HG03025 (cell line): ENCODE data around the gene FAM169A.
"Not testable (repeated sequence)": the region's sequence is repeated elsewhere in the genome, so short reads cannot be mapped to it uniquely, and the experiment has no call there.

Source experiments
- ATAC-seq: cut with Tn5 transposase; IDR thresholded peaks from one replicate; pipeline ENCODE4 v1.9.1; 2021; ENCODE audit warnings: mild to moderate bottlenecking, moderate library complexity; ENCODE audit not compliant: unreplicated experiment, low FRiP score

FAM169A gene

DNA sequence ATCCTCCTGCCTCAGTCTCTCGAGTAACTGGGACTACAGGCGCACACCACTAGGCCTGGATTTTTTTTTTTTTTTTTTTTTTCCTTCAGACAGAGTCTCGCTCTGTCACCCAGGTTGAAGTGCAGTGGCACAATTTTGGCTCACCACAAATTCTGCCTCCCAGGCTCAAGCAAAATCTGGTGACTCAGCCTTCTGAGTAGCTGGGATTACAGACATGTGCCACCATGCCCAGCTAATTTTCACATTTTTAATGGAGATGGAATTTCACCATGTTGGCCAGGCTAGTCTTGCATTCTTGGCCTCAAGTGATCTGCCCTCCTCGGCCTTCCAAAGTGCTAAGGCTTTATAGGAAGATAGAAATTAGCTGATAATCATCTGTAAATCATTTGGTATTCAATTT, 55.3 kb downstream of the FAM169A start:
- no peak for ATAC-seq

DNA sequence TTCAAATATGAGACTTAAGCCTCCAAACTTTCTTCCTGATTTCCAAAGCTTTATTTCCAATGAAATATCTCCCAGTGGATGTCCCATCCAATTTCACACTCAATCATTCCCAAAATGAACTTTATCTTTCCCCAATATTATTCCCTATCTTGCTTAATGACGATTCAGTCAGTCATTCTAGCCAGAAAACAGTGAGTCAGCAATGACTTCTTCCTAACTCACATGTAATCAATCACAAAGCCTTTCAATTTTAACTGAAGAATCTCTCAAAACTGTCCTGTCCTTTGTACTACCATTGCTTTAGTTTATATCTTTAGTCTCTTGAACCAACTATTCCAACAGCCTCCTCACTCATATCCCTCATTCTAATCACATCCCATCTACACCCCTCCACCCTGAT, 64.2 kb downstream of the FAM169A start:
- ATAC-seq = no peak

DNA sequence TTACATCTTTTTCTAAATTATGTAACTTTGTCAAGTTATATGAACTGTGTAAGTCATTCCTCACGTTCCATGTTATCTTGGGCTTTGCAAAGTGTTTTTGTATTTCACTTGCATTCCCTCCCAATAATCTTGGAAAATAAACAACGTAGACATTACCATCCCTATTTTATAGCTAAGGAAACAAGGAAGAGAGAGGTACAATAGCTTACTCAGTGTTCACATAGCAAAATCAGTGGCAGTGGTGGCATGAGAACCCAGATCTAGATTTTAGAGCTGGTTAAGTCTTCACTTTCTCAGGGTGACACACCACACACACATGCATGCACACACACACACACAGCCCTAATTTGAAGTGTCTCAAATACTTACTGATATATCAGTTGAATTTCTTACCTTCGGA, 65.0 kb downstream of the FAM169A start:
- no peak for ATAC-seq

DNA sequence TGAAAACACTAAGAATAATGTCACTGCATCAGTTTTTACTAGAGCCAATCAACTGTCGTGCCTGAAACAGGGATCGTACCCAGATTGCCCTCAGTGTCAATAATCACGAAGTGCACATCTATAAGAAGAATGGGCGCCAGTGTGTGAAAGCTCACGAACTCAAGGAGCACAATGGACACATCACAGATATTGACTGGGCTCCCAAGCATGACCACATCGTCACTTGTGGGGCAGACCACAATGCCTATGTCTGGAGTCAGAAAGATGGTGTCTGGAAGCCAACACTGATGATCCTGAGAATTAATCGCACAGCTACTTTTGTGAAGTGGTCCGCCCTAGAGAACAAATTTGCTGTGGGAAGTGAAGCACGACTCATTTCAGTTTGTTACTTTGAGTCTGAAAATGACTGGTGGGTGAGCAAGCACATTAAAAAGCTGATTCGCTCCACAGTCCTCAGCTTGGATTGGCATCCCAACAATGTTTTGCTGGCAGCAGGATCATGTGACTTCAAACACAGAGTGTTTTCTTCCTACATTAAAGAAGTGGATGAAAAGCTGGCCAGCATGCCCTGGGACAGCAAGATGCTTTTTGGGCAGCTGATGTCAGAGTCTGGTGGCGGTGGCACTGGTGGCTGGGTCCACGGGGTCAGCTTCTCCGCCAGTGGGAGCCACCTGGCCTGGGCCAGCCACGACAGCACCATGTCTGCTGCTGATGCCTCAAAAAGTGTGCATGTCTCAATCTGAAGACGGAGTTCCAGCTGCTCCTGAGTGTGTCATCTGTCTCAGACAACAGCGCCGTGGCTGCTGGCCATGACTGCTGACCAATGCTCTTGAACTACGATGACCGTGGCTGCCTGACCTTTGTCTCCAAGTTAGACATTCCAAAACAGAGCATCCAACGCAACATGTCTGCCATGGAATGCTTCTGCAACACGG, 66.9 kb downstream of the FAM169A start:
- ATAC-seq = no peak

DNA sequence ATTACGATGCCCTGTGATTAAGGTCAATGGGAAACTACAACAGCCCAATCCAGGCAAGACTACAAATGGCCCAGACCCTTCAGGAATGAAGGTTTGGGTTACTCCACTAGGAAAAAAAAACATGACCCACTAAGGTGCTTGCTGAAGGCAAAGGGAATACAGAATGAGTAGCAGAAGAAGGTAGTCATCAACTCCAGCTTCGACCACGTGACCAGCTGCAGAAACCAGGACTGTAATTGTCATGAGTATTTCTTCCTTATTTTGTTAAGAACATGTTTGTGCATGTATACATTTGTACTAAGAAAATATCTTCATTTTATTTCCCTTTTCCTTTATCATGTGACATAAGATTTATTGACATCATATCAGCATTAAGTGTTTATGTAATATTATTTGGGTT, 74.5 kb downstream of the FAM169A start:
- not testable (repeated sequence) for ATAC-seq

DNA sequence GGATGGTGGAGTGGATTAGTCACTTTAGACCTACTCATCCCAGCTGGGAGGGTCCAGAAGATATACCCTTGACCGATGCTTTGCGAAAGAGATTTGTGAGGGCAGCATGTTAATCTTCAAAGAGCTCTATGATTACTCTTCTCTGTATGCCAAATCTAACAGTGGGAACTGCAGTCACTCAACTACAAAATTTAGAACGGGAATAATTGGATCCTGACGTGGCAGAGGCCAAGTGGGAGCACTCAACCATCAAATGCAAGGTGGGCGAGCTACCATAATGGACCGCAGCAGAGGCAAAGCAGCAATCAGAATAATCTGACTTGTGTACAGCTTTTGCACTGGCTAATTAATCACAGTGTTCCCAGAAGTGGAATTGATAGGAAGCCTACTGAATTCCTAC, 78.8 kb downstream of the FAM169A start:
- ATAC-seq = no peak

DNA sequence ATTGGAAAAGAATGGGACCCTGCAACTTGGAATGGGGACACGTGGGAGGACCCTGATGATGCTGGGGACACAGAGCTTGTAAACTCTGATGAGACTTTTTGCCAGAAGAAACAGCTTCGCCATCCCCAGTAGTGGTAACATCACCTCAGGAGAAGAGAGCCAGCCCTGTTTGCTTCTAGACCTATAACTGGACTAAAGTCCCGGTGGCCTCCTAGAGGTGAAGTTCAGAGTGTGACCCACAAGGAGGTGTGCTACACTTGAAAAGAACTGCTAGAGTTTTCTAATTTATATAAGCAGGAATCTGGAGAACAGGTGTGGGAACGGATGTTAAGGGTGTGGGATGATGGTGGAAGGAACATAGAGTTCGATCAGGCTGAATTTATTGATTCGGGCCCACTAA, 79.3 kb downstream of the FAM169A start:
- no peak for ATAC-seq

DNA sequence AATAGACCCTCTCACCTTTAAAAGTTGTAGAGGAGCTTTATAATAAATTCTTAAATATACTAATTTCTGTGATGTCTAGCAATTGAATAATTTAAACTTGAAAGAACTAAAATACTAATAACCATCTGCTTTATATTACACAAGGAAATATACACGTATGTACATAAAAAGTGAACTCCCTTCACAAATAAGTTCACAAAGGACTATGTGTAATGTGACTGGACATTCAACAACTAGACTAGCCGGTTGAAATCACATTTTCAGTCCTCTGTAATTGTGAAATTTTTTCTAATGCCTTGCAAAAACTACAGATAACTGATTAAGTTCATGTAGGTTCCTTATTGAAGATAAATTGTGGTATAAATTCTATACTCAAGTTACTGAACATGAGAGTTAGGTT, 87.6 kb downstream of the FAM169A start:
- no peak for ATAC-seq

DNA sequence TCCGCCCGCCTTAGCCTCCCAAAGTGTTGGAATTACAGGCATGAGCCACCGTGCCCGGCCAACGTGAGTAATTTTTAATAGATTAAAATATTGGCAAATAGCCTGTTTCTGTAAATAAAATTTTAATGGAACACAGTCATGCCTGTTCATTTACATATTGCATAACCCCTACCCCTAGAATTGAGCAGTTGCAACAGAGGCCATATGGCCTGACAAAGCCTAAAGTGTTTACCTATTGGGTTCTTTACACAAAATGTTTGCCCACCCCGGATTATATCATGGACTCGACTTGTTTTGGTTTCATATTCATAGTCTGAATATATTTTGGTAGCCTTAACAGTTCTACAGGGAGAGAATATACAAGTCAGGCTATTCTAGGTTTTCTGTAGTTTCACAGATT, 93.8 kb downstream of the FAM169A start:
- no peak for ATAC-seq

DNA sequence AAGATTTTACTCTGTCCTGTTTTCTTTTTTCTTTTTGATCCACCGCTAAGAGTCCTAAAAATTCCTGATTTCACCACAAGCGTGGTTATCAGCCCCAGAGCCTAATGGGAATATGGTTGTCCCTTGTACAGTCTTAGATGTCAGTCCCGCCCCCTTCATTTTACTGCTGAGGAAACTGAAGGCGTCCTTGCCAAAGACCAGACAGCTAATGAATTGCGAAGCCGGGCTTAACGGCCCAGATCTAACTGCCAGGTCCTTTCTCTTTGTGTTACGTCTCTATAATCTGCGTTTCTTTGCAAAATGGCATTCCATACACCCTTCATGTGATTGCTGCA, 98.6 kb downstream of the FAM169A start:
- peak; percentile 24 for ATAC-seq

DNA sequence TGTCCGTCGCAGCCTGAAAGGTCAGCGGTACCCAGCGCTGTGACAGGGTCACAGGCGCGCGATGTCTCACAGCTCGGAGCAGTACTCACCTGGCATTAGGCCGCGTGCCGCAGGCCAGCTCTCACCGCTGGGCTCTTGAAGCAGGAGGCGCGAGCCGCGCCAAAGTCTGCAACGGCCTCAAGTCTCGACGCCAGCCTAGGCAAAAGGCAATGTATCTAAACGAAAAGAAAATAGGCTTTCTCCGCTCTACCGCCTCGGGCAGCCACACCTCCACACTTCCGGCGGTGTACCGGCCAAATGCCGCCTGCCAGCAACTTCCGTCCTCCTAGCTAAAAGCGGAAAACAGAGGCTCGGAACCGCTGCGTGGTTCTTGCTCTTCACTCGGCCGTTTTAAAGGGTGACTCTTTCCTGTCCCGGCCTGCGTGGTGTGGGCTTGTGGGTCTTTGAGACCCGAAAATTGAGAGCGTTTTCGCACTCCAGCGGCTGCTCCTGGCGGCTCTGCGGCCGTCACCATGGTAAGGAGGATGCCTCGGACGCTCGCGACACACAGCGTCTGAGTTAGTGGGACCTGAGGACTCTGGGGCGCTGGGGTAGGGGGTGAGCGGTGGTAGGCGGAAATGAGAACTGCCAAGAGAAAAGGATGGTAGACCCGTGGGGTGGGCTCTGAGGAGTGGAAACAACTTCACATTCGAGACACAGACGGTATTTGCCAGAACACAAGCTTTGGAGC, 99.2 kb downstream of the FAM169A start, which contains the start of the genes GFM2 and NSA2:
Gene GFM2 (minus strand): TSS at position 269 of the 730 bp plus-strand sequence. CDS start 3,375 bp downstream, outside the sequence.
Gene NSA2 (plus strand): TSS at position 401 of the 730 bp plus-strand sequence. CDS start 112 bp downstream, at position 513.
- ATAC-seq = peak; percentile 81

DNA sequence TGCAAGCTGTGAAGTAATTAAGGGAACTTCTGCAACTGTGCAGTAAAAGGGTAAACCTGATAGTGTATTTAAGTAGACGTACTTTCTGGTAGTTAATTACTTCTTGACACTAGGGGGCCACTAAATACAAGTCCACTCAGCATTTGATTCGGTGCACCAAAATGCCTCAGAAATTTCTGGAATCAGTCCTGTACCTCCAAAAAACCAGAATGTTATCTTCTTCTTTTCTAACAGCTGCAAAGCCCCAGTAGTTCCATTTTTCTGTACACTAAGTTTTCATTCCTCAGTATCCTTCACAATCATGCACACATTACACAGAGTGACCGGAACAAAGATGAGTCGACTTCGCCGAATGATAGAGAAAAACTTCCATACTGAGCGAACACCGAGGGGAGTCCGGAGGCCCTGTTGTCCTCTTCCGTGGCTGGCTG, 99.8 kb downstream of the FAM169A start:
- peak; percentile 41 for ATAC-seq

DNA sequence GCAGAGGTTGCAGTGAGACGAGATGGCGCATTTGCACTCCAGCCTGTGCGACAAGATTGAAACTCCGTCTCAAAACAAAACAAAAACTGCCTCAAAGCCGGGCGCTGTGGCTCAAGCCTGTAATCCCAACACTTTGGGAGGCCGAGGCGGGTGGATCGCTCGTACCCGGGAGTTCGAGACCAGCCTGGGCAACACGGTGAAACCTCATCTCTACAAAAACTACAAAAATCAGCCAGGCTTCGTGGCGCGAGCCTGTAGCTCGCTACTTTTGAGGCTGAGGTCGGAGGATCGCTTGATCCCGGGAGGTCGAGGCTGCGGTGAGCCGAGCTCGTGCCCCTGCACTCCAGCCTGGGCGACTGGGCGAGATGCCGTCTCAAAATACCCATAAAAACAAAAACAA, 100.3 kb downstream of the FAM169A start:
- no peak for ATAC-seq

DNA sequence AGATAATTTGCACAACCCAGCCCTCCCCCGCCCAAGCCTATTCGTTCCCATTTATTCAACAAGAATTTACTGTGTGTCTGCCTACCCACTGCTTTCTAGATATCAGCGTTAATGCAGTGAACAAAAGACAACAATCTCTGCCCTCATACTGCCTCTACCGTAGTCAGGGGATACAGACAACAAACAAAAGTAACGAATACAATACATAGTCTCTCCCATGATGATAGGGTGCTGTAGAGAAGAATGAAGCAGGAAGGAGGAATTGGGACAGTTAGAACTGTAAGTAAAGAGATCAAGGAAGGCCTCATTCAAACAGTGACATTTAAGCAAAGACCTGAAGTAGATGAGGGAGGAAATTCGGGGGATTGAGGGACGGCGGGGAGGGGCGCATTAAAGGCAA, 101.0 kb downstream of the FAM169A start:
- ATAC-seq = no peak

DNA sequence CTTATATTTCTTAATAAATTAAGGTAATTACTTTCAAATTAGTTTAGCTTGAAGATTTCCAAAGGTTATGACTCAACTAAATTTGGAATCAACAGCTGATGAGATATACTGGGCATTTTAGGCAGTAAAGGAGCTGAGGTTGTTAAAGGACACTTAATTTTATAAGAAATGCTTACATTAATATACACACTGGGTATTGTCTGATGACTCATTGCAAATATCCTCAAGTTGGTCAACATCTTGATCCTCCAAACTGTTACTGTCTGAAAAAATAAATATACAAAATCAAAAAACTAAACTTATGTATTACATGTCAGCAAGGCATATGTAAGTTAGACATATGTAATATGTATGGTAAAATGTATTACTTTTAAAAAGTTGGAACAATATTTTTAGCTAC, 102.7 kb downstream of the FAM169A start:
- ATAC-seq = no peak

DNA sequence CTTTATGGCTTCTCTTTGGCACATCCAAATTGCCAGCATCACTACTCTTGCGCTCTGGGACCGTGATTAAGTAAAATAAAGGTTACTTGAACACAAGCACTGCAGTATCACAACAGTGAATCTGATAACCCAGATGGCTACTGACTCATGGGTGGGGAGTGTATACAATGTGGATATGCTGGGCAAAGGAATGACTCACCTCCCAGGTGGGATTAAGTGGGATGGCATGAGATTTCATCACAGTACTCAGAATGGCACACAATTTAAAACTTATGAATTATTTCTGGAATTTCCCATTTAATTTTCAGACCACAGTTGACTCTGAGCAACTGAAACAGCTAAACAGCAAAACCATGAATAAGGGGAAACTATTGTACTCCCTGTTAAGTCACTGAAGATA, 103.6 kb downstream of the FAM169A start:
- no peak for ATAC-seq

DNA sequence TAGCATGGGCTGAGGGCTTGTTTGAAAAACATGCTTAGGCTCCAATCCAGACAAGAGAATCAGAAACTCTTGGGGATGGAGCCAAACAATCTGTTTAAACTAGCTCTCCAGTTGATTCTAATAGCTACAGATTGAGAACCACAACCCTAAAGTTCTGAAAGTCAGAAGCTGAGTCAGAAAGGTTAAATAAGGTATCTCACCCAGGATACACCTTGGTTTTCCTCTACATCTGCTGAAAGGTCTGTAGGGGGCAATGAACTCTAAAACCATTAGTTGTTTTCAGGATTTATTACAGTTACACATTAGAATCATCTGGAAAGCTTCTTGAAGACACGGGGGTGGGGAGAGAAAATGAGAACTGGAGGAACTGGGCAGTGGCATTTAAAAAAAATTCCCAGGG, 104.9 kb downstream of the FAM169A start:
- ATAC-seq = no peak

DNA sequence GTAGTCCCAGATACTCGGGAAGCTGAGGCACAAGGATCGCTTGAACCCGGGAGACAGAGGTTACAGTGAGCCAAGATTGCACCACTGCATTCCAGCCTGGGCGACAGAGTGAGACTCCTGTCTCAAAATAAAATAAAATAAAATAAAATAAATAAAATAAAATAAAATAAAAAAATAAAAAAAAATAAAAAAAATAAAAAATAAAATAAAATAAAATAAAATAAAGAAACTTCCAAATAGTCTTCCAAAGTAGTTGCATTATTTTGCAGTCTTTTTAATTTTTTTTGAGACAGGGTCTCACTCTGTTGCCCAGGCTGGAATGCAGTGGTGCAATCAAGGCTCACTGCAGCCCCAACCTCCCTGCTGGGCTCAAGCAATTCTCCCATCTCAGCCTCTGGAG, 117.4 kb downstream of the FAM169A start:
- not testable (repeated sequence) for ATAC-seq

DNA sequence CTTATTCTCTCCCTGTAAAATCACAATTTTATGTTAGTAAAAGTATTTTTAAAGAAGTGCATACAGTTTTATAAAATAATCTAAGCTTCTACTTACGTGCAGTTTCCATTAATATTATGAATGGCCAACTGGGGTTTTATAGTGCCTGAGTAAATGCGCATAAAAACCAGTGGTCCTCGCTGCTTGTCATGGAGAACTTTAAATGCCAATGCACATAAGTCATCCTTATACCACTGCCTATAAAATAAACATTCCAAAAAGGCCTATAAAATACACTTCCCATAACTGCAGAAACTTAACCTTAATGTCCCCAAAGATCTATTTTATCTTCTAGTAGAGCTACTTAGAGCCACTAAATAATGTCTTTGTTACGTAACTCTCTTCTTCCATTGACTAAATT, 127.8 kb downstream of the FAM169A start:
- no peak for ATAC-seq

DNA sequence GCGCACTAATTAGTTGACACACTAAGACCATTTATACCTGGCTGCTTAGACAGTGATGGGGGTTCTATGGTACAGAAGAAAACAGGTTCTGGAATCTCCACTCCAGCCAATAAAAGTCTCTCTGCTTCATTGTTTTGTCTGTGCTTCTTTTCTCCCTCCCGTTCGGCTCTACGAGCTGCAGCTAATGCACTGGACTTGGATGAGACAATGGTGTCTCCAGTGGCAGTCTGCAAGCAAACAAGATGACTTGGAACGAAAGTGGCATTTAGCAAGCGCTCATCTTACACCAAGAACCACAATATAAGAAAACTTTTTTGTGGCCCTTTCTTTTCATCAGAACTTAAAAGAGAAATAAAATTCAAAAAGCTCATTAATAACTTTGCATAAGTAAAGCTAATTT, 129.4 kb downstream of the FAM169A start:
- ATAC-seq = no peak
